Sigmoid colon (tissue), 7 donors: ENCODE results near the gene SELENOS. TPM values are rescaled to one million over a fixed set of nuclear protein-coding genes. Genes with fewer than 3 reads are reported as not detected.
A peak's percentile ranks its signal among the peaks of the same experiment; 100 is the strongest.

ENCODE experiments used
- DNase-seq: peaks from one replicate; pipeline ENCODE4 v3.0.0-alpha.2; 2019
- H3K27ac ChIP-seq, 4 donors: fragments of 200-600 bp; sonication (generic); one replicate each; pipeline ENCODE4 v1.5.1; 2016 to 2019; ENCODE audit warnings: mild to moderate bottlenecking in 1 of 4
- H3K27me3 ChIP-seq, 3 donors: fragments of 200-600 bp; sonication (generic); one replicate each; pipeline ENCODE4 v1.5.1; 2019; ENCODE audit warnings: mild to moderate bottlenecking in 1 of 3
- H3K36me3 ChIP-seq, 4 donors: fragments of 200-600 bp; sonication (generic); one replicate each; pipeline ENCODE4 v1.5.1; 2016 to 2019
- H3K4me1 ChIP-seq, 4 donors: fragments of 200-600 bp; sonication (generic); one replicate each; pipeline ENCODE4 v1.5.1; 2017 to 2019
- H3K4me3 ChIP-seq, 4 donors: fragments of 200-600 bp; sonication (generic); one replicate each; pipeline ENCODE4 v1.5.1; 2017 to 2019; ENCODE audit warnings: mild to moderate bottlenecking in 2 of 4, moderate library complexity in 1 of 4
- H3K9me3 ChIP-seq, 4 donors: fragments of 200-600 bp in 3 of 4; sonication (generic) in 3 of 4; one replicate each; pipeline versions ENCODE4 v1.5.1 to v1.6.1; 2013 to 2019
- EP300 ChIP-seq, 4 donors: sonication (generic); formaldehyde crosslinking; IDR thresholded peaks; one replicate each; pipeline ENCODE4 v1.6.1; 2017; ENCODE audit warnings: antibody characterized with exemption in 4 of 4
- POLR2A ChIP-seq, 2 donors: fragments of 450-650 bp; IDR thresholded peaks; one replicate each; pipeline ENCODE4 v1.6.1; 2016; ENCODE audit warnings: antibody characterized with exemption in 2 of 2, mild to moderate bottlenecking in 2 of 2, moderate library complexity in 2 of 2
- POLR2AphosphoS5 ChIP-seq, 4 donors: sonication (generic); formaldehyde crosslinking; IDR thresholded peaks; one replicate each; pipeline ENCODE4 v1.6.1; 2017; ENCODE audit warnings: antibody characterized with exemption in 4 of 4
- WGBS, 2 donors: extraction: QIAGEN DNeasy Blood & Tissue Kit; methylation state at CpG; one replicate each; pipeline ENCODE4 v1.1.7; 2013; 5-methylcytosine and 5-hydroxymethylcytosine counted together
- intact Hi-C: fragments of 100-400 bp; cut with DNase I; formaldehyde crosslinking; loops from one replicate; pipeline ENCODE4 v1.15.1; 2023
- polyA plus RNA-seq, 3 donors: library from polyadenylated mRNA; stranded (reverse); fragments of 200-250 nt; gene quantifications; one replicate each; pipeline ENCODE4 v1.2.3, GENCODE V29; 2013
- total RNA-seq, 4 donors: library from RNA; depleted of rRNA; stranded (reverse); fragments of >200 nt; gene quantifications; one replicate each; pipeline ENCODE4 v1.1.0, GENCODE V29; 2016
- TF ChIP-seq, protein P1 (sequence below), 4 experiments: fragments of 450-650 bp in 3 of 4; fragments of 200-600 bp in 1 of 4; IDR thresholded peaks; one replicate each; pipeline ENCODE4 v1.5.1; 2016 to 2019; ENCODE audit warnings: antibody characterized with exemption in 4 of 4, mild to moderate bottlenecking in 3 of 4, moderate library complexity in 2 of 4
- donor health status: healthy with polysubstance abuse.
- donor health status: Bipolar disorder and iron deficiency.
- donor health status: healthy.

SELENOS gene
- total and polyA plus RNA-seq, 7 donors, result 39.3 to 127 (median 55.9) TPM

DNA sequence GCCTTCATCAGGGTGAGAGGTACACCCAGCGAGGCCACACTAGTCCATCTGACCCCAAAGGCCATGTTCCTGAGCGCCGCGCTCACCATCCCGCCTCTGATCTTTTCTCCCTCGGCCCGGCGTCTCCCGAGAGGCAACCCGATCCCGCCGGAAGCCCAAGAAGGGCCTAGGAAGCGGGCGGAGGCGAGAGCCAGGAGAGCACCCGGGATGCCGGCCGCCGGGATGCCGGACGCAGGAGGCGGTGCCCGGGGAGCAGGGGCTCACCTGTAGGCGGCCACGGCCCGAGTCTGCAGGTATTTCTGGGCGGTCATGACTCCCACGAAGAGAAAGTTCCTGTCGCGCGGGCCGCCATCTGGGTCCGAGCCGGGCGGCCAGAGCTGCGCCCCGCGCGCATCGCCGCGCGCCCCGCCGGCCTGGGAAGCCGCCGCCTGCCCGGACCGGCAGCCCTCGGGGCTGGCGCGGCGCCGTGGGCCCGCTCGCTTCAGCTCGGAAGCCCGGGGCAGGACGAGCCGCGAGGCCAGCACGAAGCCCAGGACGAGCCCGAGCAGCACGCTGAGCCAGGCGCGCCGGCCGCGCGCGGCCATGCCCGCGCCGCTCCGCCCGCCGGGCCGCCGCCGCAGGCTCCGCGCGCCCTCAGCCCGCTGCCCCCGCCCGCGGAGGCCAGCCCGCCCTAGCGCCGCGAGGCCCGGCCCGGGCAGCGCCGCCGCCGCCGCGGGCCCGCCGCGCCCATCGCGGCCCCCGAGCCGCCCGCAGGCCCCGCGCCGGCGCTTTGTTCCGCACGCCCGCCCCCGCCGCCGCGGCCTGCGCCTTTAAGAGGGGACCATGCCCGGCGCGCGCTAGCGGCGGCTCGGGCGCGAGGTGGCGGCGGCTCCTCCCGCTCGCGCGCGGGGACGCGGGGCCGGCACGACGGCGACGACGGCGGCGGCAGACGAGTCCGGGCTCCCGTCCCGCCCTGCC, 26.1 kb downstream of the SELENOS start:
- peaks cover 0 to 48% (median 31%) of the 10 kb centered on the region in 4 donors for H3K4me1 ChIP-seq
- peak; percentile 76 for DNase-seq
- intact Hi-C loops, result loop anchor here (5.0 kb wide), 2 partner anchors 129 to 329 kb away; no protein-coding TSS in a partner anchor

DNA sequence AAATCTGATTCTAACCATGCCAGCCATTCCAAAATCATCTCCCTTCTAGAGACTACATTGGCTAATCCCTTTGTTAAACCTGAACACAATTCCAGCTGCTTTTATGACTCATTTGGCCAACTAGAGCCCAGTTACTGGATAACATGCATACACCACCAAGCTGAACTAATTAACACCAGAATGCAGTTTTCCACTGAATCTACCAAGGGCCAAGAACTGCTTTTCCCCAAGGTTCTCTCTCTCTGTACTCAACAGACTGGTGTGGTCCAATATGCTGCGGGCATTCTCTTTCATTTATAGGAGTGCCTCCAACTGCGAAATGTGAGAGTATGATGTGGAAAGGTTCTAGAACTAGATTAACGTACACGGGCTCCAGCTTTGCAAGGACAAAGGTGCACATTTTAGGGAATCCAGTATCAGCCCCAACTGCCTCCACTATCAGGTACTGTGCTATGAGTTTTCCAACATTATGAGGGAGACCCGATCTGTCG, 26.9 kb downstream of the SELENOS start:
- intact Hi-C loops, result loop anchor here (5.0 kb wide), 2 partner anchors 128 to 328 kb away; no protein-coding TSS in a partner anchor
- no peak for TF ChIP-seq EP300 (IDR thresholded peaks at IDR 0.05)
- TF ChIP-seq POLR2AphosphoS5 (IDR thresholded peaks at IDR 0.05), result peak in 1 of 4 donors; percentile 46
- DNase-seq, result no peak
- H3K4me3 ChIP-seq, result peak overlapping the region; percentile 68 to 86 (median 76)
- 7 to 16% methylated on average over 6 of the region's 6 CpGs for WGBS, 2 donors
- H3K27ac ChIP-seq, result peak overlapping the region; percentile 80 to 87 (median 84)
- peaks cover 0 to 49% (median 33%) of the 10 kb centered on the region in 4 donors for H3K4me1 ChIP-seq
- no peaks in the 10 kb centered on the region for H3K27me3 ChIP-seq
- H3K36me3 ChIP-seq, result no peaks in the 10 kb centered on the region
- H3K9me3 ChIP-seq, result no peaks in the 10 kb centered on the region

More for the DNA sequence above, 26.1 kb downstream of the SELENOS start:
- H3K9me3 ChIP-seq, result no peaks in the 10 kb centered on the region
- peak overlapping the region; percentile 87 to 95 (median 92) for H3K27ac ChIP-seq
- TF ChIP-seq, protein P1, sequence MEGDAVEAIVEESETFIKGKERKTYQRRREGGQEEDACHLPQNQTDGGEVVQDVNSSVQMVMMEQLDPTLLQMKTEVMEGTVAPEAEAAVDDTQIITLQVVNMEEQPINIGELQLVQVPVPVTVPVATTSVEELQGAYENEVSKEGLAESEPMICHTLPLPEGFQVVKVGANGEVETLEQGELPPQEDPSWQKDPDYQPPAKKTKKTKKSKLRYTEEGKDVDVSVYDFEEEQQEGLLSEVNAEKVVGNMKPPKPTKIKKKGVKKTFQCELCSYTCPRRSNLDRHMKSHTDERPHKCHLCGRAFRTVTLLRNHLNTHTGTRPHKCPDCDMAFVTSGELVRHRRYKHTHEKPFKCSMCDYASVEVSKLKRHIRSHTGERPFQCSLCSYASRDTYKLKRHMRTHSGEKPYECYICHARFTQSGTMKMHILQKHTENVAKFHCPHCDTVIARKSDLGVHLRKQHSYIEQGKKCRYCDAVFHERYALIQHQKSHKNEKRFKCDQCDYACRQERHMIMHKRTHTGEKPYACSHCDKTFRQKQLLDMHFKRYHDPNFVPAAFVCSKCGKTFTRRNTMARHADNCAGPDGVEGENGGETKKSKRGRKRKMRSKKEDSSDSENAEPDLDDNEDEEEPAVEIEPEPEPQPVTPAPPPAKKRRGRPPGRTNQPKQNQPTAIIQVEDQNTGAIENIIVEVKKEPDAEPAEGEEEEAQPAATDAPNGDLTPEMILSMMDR (IDR thresholded peaks at IDR 0.05), result no peak
- no peak for TF ChIP-seq EP300 (IDR thresholded peaks at IDR 0.05)
- TF ChIP-seq POLR2AphosphoS5 (IDR thresholded peaks at IDR 0.05), result no peak
- TF ChIP-seq POLR2A (IDR thresholded peaks at IDR 0.05), result no peak
- H3K4me3 ChIP-seq, result peak overlapping the region; percentile 68 to 86 (median 79)
- H3K27me3 ChIP-seq, result no peaks in the 10 kb centered on the region
- 0 to 1% methylated on average over 150 of the region's 150 CpGs for WGBS, 2 donors
- no peaks in the 10 kb centered on the region for H3K36me3 ChIP-seq

DNA sequence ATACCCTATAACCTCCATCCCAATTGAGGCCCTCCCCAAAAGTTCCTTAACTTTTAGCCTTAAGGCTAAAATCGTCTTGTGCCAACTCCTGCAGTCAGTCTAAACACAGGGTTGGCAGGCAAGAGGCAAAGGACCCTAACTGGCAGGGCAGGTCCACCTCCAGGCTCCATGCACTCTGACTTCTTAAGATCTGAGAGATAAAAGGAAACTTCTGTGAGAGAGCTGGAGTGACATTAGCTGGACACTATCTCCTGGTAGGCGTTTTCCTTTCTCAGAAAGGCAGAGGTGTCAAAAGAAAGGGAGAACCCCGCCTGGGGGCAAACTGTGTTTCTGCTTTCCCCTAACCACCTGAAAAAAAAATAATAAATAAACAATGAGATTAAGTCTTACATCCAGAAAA, 29.0 kb downstream of the SELENOS start:
- no peaks in the 10 kb centered on the region for H3K27me3 ChIP-seq
- TF ChIP-seq, protein P1 (IDR thresholded peaks at IDR 0.05), result no peak
- TF ChIP-seq EP300 (IDR thresholded peaks at IDR 0.05), result no peak
- no peak for TF ChIP-seq POLR2A (IDR thresholded peaks at IDR 0.05)
- no peak for TF ChIP-seq POLR2AphosphoS5 (IDR thresholded peaks at IDR 0.05)
- H3K4me1 ChIP-seq, result peaks cover 0 to 63% (median 43%) of the 10 kb centered on the region in 4 donors
- no peaks in the 10 kb centered on the region for H3K9me3 ChIP-seq
- 79 to 83% methylated on average over 3 of the region's 3 CpGs for WGBS, 2 donors
- H3K4me3 ChIP-seq, result no peak overlapping the region
- H3K27ac ChIP-seq, result no peak overlapping the region
- DNase-seq, result no peak
- no peaks in the 10 kb centered on the region for H3K36me3 ChIP-seq
- intact Hi-C loops, result no loop called here

DNA sequence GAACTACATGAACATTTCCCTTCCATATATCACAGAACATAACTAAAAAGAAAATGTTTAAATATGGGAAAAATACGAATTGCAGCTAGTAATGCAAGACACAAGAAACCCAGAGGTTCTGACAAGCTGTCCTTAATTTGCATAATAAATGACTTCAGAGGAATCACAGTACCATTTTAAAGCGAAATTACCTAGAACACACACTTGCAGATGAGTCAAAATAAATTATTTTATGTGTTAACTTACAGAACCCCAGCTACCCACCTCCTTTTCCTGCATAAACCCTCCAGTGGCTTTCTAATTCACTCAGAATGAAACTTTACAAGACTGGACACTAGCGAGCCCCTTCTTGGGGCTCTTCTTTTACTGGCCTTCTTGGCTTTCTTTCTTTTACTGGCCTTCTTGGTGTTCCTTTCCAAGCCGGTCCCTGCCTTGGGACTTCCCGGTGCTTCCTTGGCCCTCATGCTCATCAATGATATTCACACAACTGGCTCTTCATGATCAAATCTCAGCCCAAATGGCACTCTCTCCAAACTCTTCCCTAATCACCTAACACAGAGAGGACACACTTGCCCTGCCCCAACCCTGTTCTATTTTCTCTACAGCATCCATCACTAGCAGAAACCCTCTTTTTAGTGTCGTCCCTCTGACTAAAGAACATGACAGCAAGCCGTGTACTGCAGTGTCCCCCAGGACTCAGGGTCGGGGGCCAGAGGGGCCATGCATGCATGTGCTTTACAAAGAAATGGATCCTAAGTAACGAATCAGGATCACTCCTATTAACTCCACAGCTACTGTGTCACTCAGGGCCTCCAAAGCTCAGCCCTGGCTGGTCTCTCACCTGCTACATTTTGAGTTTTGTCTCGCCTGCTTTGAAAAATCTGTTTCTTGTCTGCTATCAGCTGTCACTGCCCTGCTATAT, 30.2 kb downstream of the SELENOS start:
- WGBS, 2 donors, result 83 to 88% methylated on average over 10 of the region's 10 CpGs
- Histone ChIP-seq H3K27me3 (no peaks in the 10 kb centered on the region), H3K4me3 (no peak overlapping the region), H3K36me3 (no peaks in the 10 kb centered on the region), H3K9me3 (no peaks in the 10 kb centered on the region), H3K4me1 (peaks cover 0 to 65% (median 37%) of the 10 kb centered on the region in 4 donors), H3K27ac (no peak overlapping the region)
- no peak for DNase-seq
- TF ChIP-seq EP300 (IDR thresholded peaks at IDR 0.05), result no peak
- intact Hi-C loops, result no loop called here

DNA sequence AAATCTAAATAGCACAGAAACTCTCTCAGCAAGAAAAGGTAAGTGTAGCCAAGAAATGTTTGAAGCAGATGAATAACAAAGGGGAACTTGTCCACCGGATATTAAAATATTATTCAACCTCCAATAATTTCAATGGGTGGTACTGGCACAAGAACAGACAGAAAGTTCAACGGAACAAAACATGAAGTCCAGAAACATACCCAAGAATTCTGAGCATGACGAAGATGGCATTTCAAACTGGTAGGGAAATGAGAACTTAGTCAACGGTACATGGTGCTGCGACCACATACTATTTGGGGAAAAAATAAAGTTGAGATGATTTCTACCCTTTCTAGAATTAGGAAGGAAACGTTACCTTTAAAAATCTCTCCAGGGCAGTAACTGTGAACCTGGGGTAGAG, 30.9 kb downstream of the SELENOS start:
- DNase-seq, result no peak
- WGBS, 2 donors, result 63 to 88% methylated on average over 6 of the region's 6 CpGs
- no peaks in the 10 kb centered on the region for H3K36me3 ChIP-seq
- peaks cover 0 to 66% (median 37%) of the 10 kb centered on the region in 4 donors for H3K4me1 ChIP-seq
- no peaks in the 10 kb centered on the region for H3K27me3 ChIP-seq
- H3K4me3 ChIP-seq, result no peak overlapping the region
- intact Hi-C loops, result no loop called here
- TF ChIP-seq EP300 (IDR thresholded peaks at IDR 0.05) (no peak), POLR2AphosphoS5 (IDR thresholded peaks at IDR 0.05) (no peak), POLR2A (IDR thresholded peaks at IDR 0.05) (no peak)
- TF ChIP-seq, protein P1 (IDR thresholded peaks at IDR 0.05), result no peak
- no peak overlapping the region for H3K27ac ChIP-seq
- H3K9me3 ChIP-seq, result no peaks in the 10 kb centered on the region
